NT2/D1 (cell line): ENCODE data around the gene DAPK2.

Experiments
- SUZ12 ChIP-seq: IDR thresholded peaks from 2 replicates; pipeline ENCODE4 v1.6.1; 2011; ENCODE audit not compliant: insufficient read length, insufficient read depth; ENCODE audit errors: extremely low read depth
- ZNF274 ChIP-seq: IDR thresholded peaks from 2 replicates; pipeline ENCODE4 v1.6.1; 2011; ENCODE audit warnings: mild to moderate bottlenecking, low read depth, low read length

DNA sequence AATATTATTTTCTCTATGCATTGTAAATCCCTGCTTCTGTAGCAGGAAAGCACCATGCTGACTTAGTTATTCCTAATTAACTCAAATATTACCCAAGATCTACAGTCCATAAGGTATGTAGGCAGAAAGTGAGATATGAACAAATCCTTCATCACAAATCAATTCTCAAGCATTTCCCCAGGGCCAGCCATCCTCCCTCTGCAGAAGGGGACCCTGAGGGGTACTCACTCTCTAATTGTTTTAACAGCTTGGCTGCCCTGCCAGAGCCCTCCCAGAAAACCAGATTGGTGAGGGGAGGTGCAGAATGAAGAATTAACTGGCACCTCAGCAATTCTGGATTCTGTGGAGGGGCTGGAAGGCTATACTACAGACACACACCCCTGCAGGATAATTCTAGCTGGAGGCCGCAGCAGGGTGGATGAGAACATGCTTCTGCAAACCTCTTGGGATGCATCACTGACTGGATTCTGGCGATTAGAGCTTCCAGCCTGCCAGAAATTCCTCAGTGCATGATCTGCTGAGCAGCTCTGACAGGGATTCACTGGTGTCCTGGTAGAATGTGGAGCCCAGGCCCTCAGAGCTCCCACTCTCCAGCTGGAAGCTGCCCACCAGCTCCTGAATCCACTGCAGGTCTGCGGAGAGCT is 123.9 kb downstream of the DAPK2 start:
- TF ChIP-seq ZNF274 (no peak), SUZ12 (no peak)
